HS-5 (cell line): Measurements from ENCODE around the gene SLC34A3.
A peak's percentile ranks its signal among the peaks of the same experiment; 100 is the strongest.

Source experiments
- DNase-seq: peaks from one replicate; pipeline ENCODE4 v3.0.0-alpha.2; 2012; ENCODE audit warnings: low read depth

Gene SLC34A3

GRCh38 chr9:137230705-137231371 lies at the start of gene SLC34A3:
TSS of gene SLC34A3 (plus strand) at chr9:137230901. CDS start at chr9:137231703, 802 bp downstream.
- DNase-seq: no peak

GRCh38 chr9:137181680-137182079 lies 49.0 kb upstream of the SLC34A3 start:
- DNase-seq: no peak

GRCh38 chr9:137182836-137183235 lies 47.9 kb upstream of the SLC34A3 start:
- no peak for DNase-seq

GRCh38 chr9:137183980-137184595 lies 46.6 kb upstream of the SLC34A3 start:
- no peak for DNase-seq

- DNase-seq: no peak
These were observed 45.6 kb upstream of the SLC34A3 start for GRCh38 chr9:137184881-137185660.

- no peak for DNase-seq
These were observed 44.8 kb upstream of the SLC34A3 start for GRCh38 chr9:137185921-137186320.

- no peak for DNase-seq
These were observed 44.3 kb upstream of the SLC34A3 start for GRCh38 chr9:137186385-137186784.

- no peak for DNase-seq
These were observed 43.3 kb upstream of the SLC34A3 start for GRCh38 chr9:137187386-137187785.

GRCh38 chr9:137188086-137188489 lies 42.6 kb upstream of the SLC34A3 start:
- DNase-seq: no peak

- DNase-seq: peak; percentile 75
These were observed 42.0 kb upstream of the SLC34A3 start, which contains the start of the genes ANAPC2 and SSNA1 for GRCh38 chr9:137188490-137189296. TSS of gene ANAPC2 (minus strand) at chr9:137188560. CDS start at chr9:137188532, 28 bp downstream. TSS of gene SSNA1 (plus strand) at chr9:137188676. CDS start at chr9:137188727, 51 bp downstream.

- no peak for DNase-seq
These were observed 41.1 kb upstream of the SLC34A3 start for GRCh38 chr9:137189297-137190295.

- DNase-seq: no peak
These were observed 40.3 kb upstream of the SLC34A3 start for GRCh38 chr9:137190315-137190856.

- DNase-seq: no peak
These were observed 39.5 kb upstream of the SLC34A3 start for GRCh38 chr9:137191245-137191644.

- no peak for DNase-seq
These were observed 38.8 kb upstream of the SLC34A3 start for GRCh38 chr9:137191691-137192447.

- DNase-seq: no peak
These were observed 38.3 kb upstream of the SLC34A3 start for GRCh38 chr9:137192448-137192780.

- no peak for DNase-seq
These were observed 37.8 kb upstream of the SLC34A3 start for GRCh38 chr9:137192859-137193258.

GRCh38 chr9:137193771-137194170 lies 36.9 kb upstream of the SLC34A3 start:
- no peak for DNase-seq

- no peak for DNase-seq
These were observed 36.3 kb upstream of the SLC34A3 start for GRCh38 chr9:137194388-137194787.

GRCh38 chr9:137194909-137195308 lies 35.8 kb upstream of the SLC34A3 start:
- no peak for DNase-seq
